ENCODE data around the gene CCDC7.
"Not testable (repeated sequence)": the region's sequence is repeated elsewhere in the genome, so short reads cannot be mapped to it uniquely, and the experiment has no call there.

GRCh38 chr10:32598022-32598421 is 152.1 kb downstream of the CCDC7 start:
- TF ChIP-seq, protein P1, sequence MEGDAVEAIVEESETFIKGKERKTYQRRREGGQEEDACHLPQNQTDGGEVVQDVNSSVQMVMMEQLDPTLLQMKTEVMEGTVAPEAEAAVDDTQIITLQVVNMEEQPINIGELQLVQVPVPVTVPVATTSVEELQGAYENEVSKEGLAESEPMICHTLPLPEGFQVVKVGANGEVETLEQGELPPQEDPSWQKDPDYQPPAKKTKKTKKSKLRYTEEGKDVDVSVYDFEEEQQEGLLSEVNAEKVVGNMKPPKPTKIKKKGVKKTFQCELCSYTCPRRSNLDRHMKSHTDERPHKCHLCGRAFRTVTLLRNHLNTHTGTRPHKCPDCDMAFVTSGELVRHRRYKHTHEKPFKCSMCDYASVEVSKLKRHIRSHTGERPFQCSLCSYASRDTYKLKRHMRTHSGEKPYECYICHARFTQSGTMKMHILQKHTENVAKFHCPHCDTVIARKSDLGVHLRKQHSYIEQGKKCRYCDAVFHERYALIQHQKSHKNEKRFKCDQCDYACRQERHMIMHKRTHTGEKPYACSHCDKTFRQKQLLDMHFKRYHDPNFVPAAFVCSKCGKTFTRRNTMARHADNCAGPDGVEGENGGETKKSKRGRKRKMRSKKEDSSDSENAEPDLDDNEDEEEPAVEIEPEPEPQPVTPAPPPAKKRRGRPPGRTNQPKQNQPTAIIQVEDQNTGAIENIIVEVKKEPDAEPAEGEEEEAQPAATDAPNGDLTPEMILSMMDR (conservative IDR thresholded peaks at IDR 0.05; ENCODE audit: low read length), result not testable (repeated sequence)
- not testable (repeated sequence) for TF ChIP-seq EZH2phosphoT487 (IDR thresholded peaks at IDR 0.05; ENCODE audit: borderline replicate concordance, low read depth, low read length)
